ENCODE measurements around the gene SLC39A7.

The SLC39A7 gene

DNA sequence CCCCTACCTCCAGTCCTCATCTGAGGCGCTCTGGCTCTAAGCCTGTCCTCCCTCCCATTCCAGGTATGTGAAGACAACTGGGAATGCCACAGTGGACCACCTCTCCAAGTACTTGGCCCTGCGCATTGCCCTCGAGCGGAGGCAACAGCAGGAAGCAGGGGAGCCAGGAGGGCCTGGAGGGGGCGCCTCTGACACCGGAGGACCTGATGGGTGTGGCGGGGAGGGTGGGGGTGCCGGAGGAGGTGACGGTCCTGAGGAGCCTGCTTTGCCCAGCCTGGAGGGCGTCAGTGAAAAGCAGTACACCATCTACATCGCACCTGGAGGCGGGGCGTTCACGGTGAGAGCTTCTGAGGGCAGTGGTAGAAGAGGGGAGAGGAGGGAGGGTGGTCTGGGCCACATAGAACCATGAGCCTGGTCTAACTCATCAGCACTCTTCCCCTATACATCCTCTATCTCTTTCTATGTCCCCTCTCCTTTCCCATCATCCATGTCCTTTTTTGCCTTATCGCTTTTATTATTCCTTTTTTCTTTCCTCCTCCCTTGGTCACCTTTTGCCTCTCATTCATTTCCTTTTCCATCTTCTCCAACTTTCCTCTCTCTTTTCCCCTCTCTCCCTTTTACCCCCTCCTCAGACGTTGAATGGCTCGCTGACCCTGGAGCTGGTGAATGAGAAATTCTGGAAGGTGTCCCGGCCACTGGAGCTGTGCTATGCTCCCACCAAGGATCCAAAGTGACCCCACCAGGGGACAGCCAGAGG, 11.2 kb downstream of the SLC39A7 start:
- no peaks in the 10 kb centered on the region for H3K27me3 ChIP-seq (ENCODE audit: control insufficient read depth, insufficient read depth, low read length)
- no peaks in the 10 kb centered on the region for H3K9me3 ChIP-seq (ENCODE audit: control insufficient read depth, low read length)

DNA sequence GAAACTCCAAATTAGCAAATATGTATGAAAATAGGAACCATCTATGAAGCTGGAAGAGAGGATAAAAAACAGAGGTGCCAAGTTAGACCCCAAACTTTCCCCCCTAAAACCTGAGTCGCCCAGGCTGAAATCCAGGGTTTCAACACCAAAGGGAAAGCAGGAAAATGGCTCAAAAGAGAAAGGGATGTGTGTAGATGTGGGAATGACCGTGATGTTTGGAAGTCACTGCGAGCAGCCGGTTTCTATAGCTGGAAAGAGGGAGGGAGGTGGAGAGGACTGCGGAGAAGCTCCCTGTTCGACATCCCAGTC, 12.1 kb downstream of the SLC39A7 start:
- peak overlapping the region; percentile 25 for H3K27ac ChIP-seq

More for the DNA sequence above, 11.2 kb downstream of the SLC39A7 start:
- H2AFZ ChIP-seq: no peak overlapping the region
- peaks cover 9% of the 10 kb centered on the region for H3K4me1 ChIP-seq
- no peak overlapping the region for H3K4me3 ChIP-seq (ENCODE audit: low read depth, low read length)
- H3K79me2 ChIP-seq: no peaks in the 10 kb centered on the region
- H3K27ac ChIP-seq: no peak overlapping the region
- no peak overlapping the region for H3K9ac ChIP-seq
- no peak overlapping the region for H3K4me2 ChIP-seq (ENCODE audit: low read length)
- H3K36me3 ChIP-seq (ENCODE audit: control insufficient read depth, insufficient read depth, low read length): no peaks in the 10 kb centered on the region
- TF ChIP-seq, protein P1, sequence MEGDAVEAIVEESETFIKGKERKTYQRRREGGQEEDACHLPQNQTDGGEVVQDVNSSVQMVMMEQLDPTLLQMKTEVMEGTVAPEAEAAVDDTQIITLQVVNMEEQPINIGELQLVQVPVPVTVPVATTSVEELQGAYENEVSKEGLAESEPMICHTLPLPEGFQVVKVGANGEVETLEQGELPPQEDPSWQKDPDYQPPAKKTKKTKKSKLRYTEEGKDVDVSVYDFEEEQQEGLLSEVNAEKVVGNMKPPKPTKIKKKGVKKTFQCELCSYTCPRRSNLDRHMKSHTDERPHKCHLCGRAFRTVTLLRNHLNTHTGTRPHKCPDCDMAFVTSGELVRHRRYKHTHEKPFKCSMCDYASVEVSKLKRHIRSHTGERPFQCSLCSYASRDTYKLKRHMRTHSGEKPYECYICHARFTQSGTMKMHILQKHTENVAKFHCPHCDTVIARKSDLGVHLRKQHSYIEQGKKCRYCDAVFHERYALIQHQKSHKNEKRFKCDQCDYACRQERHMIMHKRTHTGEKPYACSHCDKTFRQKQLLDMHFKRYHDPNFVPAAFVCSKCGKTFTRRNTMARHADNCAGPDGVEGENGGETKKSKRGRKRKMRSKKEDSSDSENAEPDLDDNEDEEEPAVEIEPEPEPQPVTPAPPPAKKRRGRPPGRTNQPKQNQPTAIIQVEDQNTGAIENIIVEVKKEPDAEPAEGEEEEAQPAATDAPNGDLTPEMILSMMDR (IDR thresholded peaks at IDR 0.05): no peak

DNA sequence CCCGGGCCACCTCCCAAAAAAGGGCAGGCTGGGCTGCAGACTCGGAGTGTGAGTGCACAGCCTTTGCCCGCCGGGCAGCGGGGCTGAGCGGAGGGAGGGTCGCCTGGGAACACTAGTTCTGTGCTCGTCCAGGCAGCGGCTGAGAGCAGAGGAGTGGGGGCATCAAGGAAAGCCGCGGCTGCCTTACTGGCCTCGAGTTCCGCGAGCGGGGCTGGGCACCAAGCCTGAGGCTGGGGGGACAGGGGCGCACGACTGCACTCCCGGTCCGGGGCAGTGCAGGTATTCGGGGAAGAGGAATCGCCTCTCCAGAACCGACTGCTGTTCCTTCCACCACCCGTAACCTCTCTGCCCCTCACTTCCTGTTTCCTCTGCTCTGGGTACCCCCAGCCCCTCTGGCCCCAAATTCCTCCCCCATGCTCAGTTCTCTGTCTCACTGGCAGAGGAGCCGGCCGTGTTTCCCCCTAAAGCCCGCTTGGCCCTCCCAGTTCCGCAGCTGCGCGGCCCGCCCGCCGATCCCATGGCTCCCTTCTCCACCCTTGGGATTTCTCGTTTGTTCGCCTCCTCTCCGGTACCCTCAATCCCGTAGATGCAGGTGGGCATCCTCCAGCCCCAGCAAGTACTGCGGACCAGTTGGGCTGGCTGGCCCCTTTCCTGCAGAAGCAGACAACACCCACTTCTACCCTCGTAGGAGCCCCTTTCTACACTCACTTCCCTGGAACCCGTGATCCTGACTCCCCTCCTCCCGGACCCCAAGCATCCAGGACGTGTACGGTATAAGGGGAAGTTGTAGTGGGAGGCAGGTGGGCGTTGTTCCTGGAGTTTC, 12.7 kb downstream of the SLC39A7 start:
- Histone ChIP-seq H3K36me3 (ENCODE audit: control insufficient read depth, insufficient read depth, low read length) (no peaks in the 10 kb centered on the region), H3K9me3 (ENCODE audit: control insufficient read depth, low read length) (no peaks in the 10 kb centered on the region), H3K27ac (no peak overlapping the region), H3K27me3 (ENCODE audit: control insufficient read depth, insufficient read depth, low read length) (no peaks in the 10 kb centered on the region), H3K4me2 (ENCODE audit: low read length) (peak overlapping the region; percentile 86), H3K9ac (no peak overlapping the region), H2AFZ (peak overlapping the region; percentile 71), H3K79me2 (no peaks in the 10 kb centered on the region), H3K4me1 (peaks cover 9% of the 10 kb centered on the region), H3K4me3 (ENCODE audit: low read depth, low read length) (peak overlapping the region; percentile 43)
- TF ChIP-seq, protein P1 (IDR thresholded peaks at IDR 0.05): no peak

More for the DNA sequence above, 12.1 kb downstream of the SLC39A7 start:
- TF ChIP-seq, protein P1 (IDR thresholded peaks at IDR 0.05): no peak
- Histone ChIP-seq H3K9ac (no peak overlapping the region), H3K27me3 (ENCODE audit: control insufficient read depth, insufficient read depth, low read length) (no peaks in the 10 kb centered on the region), H3K4me1 (peaks cover 9% of the 10 kb centered on the region), H3K36me3 (ENCODE audit: control insufficient read depth, insufficient read depth, low read length) (no peaks in the 10 kb centered on the region), H3K9me3 (ENCODE audit: control insufficient read depth, low read length) (no peaks in the 10 kb centered on the region), H2AFZ (peak overlapping the region; percentile 71), H3K79me2 (no peaks in the 10 kb centered on the region), H3K4me2 (ENCODE audit: low read length) (peak overlapping the region; percentile 86), H3K4me3 (ENCODE audit: low read depth, low read length) (peak overlapping the region; percentile 43)

DNA sequence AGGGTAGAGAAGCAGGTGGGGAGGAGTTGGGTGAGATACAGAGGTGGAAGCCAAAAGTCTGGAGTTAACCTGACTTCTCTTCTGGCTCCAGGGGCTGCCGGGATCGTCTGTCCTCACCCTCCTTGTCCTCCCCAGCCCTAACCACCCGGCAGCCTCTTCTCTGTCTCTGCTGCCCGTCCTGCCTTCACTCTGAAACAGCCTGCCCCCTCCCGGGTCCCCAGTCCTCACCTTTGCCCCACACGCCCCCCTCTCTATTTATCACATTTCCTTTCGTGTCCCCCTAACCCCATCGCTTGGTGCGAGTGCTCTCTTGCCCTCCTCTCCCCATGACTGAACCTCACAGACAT, 13.3 kb downstream of the SLC39A7 start:
- no peaks in the 10 kb centered on the region for H3K27me3 ChIP-seq (ENCODE audit: control insufficient read depth, insufficient read depth, low read length)
- no peaks in the 10 kb centered on the region for H3K36me3 ChIP-seq (ENCODE audit: control insufficient read depth, insufficient read depth, low read length)
- peaks cover 9% of the 10 kb centered on the region for H3K4me1 ChIP-seq
- H3K4me3 ChIP-seq (ENCODE audit: low read depth, low read length): peak overlapping the region; percentile 43
- TF ChIP-seq, protein P1 (IDR thresholded peaks at IDR 0.05): no peak
- H3K27ac ChIP-seq: no peak overlapping the region
- peak overlapping the region; percentile 71 for H2AFZ ChIP-seq
- peak overlapping the region; percentile 86 for H3K4me2 ChIP-seq (ENCODE audit: low read length)
- H3K9ac ChIP-seq: no peak overlapping the region
- H3K79me2 ChIP-seq: no peaks in the 10 kb centered on the region
- H3K9me3 ChIP-seq (ENCODE audit: control insufficient read depth, low read length): no peaks in the 10 kb centered on the region

All from parathyroid adenoma (tissue), 2 donors.